Nucleus accumbens (tissue), 56 donors: Measurements from ENCODE around the gene FAM78A.
A peak's percentile ranks its signal among the peaks of the same experiment; 100 is the strongest.
"Not testable (repeated sequence)": the region's sequence is repeated elsewhere in the genome, so short reads cannot be mapped to it uniquely, and the experiment has no call there.

ENCODE experiments used
- DNase-seq, 56 donors: peaks; one replicate each; lab custom pipeline; 2025; lab: John Stamatoyannopoulos, UW

Gene FAM78A

GRCh38 chr9:131244331-131244730, 32.0 kb downstream of the FAM78A start:
- DNase-seq, result not testable (repeated sequence)

- no peak for DNase-seq
Measured at GRCh38 chr9:131240047-131240921, 36.0 kb downstream of the FAM78A start.

DNA sequence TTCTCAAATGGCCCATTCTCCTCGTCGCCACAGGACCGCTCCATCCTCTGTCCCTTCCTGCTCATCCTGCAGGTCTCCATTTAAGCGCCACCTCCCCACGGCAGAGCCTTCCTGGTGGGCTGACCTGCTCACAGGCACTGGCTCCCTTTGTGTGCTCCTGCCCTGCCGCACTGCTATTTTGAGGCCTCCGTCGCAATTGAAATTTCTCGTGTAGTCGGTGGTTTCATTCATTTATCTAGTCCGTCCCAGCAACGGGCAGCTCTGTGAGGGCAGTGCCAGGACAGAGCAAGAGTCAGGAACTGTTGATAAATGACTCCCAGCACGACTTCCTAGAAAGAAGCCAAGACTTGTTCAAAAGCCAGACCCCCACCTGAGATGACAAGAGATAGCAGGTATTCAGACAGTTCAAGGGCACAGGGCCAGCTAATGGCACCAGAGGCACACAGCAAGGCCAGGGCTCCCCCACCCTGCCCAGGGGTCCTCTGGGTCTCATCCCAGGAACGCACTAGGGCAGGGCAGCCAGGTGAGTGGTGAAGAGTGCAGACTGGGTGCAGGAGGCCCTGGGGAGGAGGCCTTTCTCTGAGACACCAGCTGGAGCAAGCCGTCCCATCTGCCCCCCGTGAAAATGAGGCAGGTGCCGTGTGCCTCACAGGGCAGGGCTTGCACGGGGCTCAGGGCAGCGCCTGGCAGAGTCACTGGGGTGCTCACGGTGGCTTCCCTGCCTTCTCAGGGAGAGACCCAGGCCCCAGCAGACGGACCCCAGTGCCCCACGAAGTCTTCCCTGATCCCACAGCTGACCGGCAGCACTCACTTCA, 36.9 kb downstream of the FAM78A start:
- no peak for DNase-seq

- DNase-seq, result peak in 2 of 56 donors; percentile 14 to 39
Measured at GRCh38 chr9:131238402-131239021, 37.8 kb downstream of the FAM78A start.

GRCh38 chr9:131237931-131238401, 38.3 kb downstream of the FAM78A start:
- DNase-seq, result peak in 18 of 56 donors; percentile 8 to 55 (median 20)

- DNase-seq, result no peak
Measured at GRCh38 chr9:131237291-131237690, 39.0 kb downstream of the FAM78A start.

- no peak for DNase-seq
Measured at GRCh38 chr9:131236761-131237160, 39.5 kb downstream of the FAM78A start.

GRCh38 chr9:131236161-131236560, 40.1 kb downstream of the FAM78A start:
- no peak for DNase-seq

- DNase-seq, result no peak
Measured at GRCh38 chr9:131235480-131235851, 40.8 kb downstream of the FAM78A start.

GRCh38 chr9:131234799-131235479, 41.4 kb downstream of the FAM78A start:
- no peak for DNase-seq

GRCh38 chr9:131233995-131234394, 42.3 kb downstream of the FAM78A start:
- no peak for DNase-seq

- no peak for DNase-seq
Measured at GRCh38 chr9:131233556-131233955, 42.8 kb downstream of the FAM78A start.

- no peak for DNase-seq
Measured at GRCh38 chr9:131228988-131229387, 47.3 kb downstream of the FAM78A start.

- DNase-seq, result peak in 1 of 56 donors; percentile 14
Measured at GRCh38 chr9:131227959-131228460, 48.3 kb downstream of the FAM78A start.

DNA sequence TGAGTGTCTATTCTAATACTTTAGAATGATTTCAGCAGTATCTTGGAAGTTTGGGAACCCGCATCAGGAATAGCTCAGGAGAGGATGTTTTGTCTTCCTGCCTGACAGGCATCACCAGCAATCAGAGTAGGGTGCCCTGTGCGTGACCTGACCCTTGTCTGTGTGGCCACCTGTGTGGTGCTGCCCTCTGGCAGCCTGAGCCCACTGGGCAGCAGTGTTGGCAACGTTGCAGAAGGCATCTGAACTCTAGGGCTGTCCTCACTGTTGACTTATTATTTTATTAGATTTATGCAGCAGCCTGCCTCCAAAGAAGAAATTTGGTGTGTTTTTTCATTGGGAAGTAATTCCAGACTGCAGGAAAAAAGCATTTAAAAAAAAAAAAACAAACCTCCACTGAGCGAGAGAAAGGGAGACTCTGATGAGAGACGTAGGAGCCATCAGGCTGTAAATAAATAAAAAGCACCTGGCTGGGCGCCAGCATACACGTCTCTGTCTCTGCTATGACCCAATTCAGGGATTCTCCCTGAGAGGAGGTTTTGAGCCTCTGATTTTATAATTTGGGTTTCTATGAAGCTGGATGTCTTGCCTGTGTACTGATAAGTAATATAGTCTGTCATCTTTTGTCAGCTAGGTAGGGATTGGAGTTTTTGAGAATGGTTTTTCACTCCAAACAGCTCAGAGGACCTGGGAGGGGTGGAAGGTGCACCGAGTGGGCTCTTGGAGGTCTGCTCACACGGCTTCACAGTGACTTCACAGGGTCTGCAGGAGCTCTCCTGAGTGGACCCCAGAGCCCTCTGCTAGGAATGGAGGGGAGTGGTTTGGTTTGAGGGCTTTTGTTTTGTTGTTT, 49.0 kb downstream of the FAM78A start:
- peak in 3 of 56 donors; percentile 8 to 55 (median 24) for DNase-seq

DNA sequence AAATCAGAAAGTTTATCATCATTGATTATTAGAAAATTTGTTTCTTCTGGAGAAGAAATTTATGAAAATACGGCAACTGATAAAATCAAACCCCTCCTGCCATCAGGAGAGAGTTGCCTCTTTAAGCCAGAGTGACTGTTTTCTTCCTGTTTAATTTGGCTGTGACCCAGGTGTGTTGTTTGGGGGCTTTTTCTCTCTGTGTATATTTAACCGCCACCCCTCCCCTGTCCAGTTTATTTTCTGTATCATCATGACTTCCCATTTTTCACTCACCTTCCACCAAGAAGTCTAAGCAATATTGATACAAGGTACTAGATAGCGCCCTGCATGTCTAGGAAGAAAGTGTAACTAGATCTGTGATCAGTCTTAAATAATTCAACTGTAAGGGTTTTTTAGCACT, 50.1 kb downstream of the FAM78A start:
- DNase-seq, result no peak

DNA sequence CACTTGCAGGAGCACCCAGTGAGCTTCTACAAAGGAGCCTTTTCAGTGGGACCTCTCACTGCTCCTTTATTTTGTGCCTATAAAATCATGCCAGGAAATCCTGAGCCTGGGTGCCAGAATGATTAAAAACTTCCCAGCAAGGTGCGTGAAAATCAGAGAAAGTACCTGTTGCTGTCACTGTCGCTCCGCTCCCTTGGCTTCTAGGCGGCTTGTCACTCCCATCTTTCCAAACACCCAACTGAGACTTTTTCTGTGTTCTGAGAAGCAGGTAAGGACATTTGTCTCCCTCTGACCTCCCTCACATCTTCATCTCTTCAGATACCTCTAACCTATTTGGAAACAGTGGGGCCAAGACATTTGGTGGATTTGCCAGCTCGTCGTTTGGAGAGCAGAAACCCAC, 53.9 kb downstream of the FAM78A start:
- no peak for DNase-seq

GRCh38 chr9:131220485-131220884, 55.8 kb downstream of the FAM78A start:
- DNase-seq, result no peak

- DNase-seq, result no peak
Measured at GRCh38 chr9:131218370-131218769, 57.9 kb downstream of the FAM78A start.
